Retina (tissue), 1 donor: Measurements from ENCODE around the gene CHGA.

Experiments used
- DNase-seq: peaks from one replicate; pipeline ENCODE4 v3.0.0-alpha.2; 2016

Gene CHGA, protein sequence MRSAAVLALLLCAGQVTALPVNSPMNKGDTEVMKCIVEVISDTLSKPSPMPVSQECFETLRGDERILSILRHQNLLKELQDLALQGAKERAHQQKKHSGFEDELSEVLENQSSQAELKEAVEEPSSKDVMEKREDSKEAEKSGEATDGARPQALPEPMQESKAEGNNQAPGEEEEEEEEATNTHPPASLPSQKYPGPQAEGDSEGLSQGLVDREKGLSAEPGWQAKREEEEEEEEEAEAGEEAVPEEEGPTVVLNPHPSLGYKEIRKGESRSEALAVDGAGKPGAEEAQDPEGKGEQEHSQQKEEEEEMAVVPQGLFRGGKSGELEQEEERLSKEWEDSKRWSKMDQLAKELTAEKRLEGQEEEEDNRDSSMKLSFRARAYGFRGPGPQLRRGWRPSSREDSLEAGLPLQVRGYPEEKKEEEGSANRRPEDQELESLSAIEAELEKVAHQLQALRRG

GRCh38 chr14:92922883-92923743, at the start of gene CHGA:
Gene CHGA (plus strand): TSS chr14:92923150. CDS start chr14:92923360, 210 bp downstream.
- peak; percentile 87 for DNase-seq

DNA sequence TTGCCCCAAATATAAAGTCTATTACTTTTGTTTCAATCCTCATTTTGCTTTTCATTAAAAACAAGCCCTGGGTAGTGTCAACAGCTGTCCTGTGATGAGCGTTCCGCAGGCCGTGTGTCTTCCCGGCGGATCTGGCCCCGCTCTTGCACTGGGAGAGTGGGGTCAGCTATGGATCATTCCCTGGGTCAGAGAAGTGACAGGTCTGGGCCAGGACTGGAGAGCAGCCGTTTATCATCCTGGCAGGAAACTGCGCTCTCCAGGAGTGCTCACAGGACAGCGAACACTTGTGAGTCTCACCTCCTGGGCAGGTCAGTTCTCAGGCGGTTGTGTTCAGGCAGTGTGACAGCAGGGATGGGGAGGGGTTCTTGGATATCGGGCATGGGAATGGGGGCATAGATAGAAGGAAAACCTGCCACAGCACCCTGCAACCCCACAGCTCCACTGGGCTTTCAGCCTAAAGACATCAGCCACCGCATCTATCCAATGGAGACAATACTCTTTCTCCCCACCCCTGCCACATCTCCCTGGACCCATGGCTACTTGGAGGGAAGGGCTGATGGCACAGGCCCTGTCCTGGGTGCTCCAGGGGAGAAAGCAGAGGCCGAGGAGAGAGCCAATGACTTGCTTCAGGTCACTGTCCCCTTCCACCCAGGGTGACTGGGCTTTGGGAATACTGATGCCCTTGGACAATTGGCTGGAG, 47.8 kb upstream of the CHGA start:
- no peak for DNase-seq

- DNase-seq: peak; percentile 33
Observed at GRCh38 chr14:92877757-92878431, 45.1 kb upstream of the CHGA start.

- no peak for DNase-seq
Observed at GRCh38 chr14:92880351-92880750, 42.6 kb upstream of the CHGA start.

DNA sequence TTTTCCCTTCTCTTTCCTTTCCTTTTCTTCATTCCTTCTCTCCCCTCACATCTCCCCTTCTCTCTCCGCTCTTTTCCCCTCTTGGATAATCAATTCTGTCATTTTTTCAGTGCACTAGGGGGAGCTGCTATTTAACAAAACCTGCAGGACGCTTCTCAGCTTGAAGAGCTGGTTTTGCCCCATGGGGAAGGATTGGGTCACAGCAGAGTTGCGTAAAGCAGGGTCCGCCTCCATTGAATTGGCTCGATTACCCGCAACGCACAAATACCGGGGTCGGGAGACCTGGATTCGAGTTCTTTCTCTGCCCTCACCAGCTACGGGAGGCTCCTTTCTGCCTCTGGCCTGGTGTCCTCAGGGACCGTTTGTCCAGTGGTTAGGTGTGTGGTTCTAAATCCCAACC, 42.1 kb upstream of the CHGA start:
- DNase-seq: peak; percentile 45

DNA sequence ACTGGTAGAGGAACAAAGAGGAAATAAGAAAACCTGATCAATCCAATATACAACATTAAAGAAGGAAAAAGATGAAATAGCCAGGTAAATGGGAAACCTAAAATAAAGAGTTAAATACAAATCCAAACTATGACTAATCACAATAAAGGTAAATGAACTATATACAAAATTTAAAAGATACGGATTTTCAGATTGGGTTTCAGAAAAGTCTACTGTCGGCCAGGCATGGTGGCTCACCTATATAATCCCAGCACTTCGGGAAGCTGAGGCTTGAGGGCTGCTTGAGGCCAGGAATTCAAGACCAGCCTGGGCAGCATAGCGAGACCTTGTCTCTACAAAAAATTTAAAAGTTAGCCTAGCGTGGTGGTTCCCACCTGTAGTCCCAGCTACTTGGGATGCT, 39.9 kb upstream of the CHGA start:
- DNase-seq: no peak

- no peak for DNase-seq
Observed at GRCh38 chr14:92884410-92884809, 38.5 kb upstream of the CHGA start.

GRCh38 chr14:92885279-92886061, 37.5 kb upstream of the CHGA start:
- no peak for DNase-seq

GRCh38 chr14:92886337-92886736, 36.6 kb upstream of the CHGA start:
- peak; percentile 42 for DNase-seq

- no peak for DNase-seq
Observed at GRCh38 chr14:92887157-92887556, 35.8 kb upstream of the CHGA start.

GRCh38 chr14:92888896-92889295, 34.1 kb upstream of the CHGA start:
- no peak for DNase-seq

- peak; percentile 28 for DNase-seq
Observed at GRCh38 chr14:92890830-92891588, 31.9 kb upstream of the CHGA start.

DNA sequence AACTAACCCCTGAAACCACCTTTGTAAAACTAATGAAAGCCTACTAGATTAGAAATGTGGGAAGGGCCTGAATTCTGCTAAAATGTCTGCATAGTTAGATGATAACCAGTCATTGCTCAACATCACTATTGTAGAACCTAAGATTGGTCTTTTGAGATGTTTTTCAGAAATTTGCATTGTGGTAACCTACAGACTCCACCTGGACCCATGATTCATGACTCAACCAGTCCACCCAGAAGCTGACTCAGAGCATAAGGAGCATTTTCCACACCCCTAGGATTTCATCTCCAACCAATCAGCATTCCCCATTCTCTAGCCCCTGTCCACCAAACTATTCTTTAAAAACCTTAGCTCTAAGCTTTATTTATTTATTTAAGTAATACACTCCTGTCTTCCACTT, 30.4 kb upstream of the CHGA start:
- DNase-seq: no peak

- DNase-seq: no peak
Observed at GRCh38 chr14:92895352-92895878, 27.5 kb upstream of the CHGA start.

- DNase-seq: no peak
Observed at GRCh38 chr14:92897922-92898565, 24.9 kb upstream of the CHGA start.

DNA sequence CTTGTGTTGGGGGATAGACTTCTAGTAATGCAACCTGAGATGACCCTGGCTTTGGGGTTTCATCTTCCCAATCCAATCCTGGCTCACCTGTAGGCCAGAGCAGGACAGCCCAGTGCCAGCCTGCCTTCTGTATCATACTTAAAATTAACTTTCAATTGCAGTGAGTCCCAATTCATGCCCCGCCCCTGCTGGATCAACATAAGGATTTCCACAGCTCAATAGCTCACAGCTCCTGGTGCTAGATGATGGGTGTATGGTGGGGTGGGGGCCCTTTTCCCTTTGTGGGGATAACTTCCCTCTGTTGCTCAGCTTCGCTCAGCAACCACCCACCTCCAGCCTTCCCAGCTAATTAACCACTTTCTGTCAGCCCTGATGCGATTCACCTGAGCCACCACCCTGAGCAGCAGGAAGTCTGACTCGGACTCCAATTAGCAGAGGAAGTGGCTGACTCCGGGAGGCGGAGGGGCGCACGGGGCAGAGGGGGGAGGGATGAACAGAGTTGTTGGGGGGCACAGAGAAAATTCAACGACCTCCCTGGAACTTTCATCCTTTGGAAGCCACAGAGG, 24.3 kb upstream of the CHGA start:
- DNase-seq: no peak

DNA sequence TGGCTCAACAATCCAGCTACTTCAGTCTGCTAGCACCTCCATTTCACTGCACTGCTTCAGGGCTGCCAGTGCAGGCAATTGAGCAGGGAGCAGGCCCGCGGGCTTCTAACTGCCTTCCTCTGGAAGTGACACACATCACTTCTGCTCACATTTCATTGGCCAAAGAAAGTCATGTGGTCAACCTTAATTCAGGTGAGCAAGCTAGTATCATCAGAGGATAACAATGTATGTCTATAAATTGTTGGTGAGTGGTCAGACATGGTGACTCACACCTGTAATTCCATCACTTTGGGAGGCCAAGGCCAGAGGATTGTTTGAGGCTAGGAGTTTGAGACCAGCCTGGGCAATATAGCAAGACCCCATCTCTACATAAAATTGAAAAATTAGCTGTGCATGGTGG, 22.3 kb upstream of the CHGA start:
- no peak for DNase-seq

DNA sequence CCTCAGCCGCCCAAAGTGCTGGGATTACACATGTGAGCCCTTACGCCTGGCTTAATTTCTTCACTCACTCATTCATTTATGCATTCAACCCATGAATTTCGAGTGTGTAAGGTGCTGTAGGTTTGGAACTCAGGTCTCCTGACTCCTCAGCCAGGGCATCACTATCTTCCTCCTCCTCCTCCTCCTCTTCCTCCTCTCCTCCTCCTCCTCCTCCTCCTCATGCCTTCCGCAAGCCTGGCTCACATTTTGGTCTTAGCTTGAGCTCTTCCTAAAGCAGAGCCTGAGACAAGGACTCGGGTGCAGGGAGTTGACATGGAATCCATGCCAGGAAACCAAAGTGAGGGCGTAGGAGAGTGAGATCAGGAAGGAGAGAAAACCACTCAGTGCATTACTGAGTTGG, 20.8 kb upstream of the CHGA start:
- DNase-seq: no peak

DNA sequence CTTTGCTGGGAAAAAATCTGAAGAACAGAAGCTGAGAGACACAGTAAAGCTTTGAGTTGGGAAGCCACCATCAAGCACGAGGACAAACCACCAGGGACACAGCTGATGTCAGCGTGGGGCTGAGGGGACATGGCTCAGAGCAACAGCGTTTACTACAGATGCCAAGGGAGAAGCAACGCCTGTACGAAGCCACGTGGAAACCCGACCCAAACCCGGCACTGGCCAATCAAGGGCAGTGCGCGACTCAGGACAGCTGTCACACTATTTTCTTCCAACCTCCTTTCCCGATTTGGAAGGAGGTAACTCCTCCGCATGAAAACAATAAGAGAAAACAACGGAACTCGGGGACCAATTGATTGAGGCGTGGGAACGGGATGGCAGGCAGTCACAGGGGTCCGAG, 20.2 kb upstream of the CHGA start:
- peak; percentile 52 for DNase-seq

- DNase-seq: no peak
Observed at GRCh38 chr14:92903359-92903758, 19.6 kb upstream of the CHGA start.
